NK-92 (cell line): ENCODE measurements around the gene CDC42BPA.
"Not testable (repeated sequence)": the region's sequence is repeated elsewhere in the genome, so short reads cannot be mapped to it uniquely, and the experiment has no call there.

Experiments used
- DNase-seq: peaks from one replicate; lab custom pipeline; 2025; ENCODE audit not compliant: unreplicated experiment; lab: John Stamatoyannopoulos, UW

The CDC42BPA gene

DNA sequence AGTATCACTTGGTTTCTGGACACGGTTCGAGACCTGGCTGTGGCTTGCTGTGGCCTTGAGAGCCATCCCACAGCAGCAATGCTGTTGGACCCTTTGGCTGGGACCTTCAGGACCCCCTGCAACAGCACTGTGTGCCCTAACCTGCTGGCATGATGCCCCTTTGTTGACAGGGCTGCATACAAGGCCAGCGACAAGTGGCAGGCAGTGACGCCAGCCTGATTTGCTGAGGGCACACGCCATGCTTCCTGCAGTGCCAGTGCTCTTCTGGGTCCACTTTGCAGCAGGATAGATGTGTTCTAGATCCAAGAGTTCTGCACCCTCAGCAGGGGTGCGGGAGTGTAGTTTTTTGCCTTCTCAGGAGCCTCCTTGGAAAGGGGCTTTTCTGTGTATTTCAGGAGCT lies 345.4 kb downstream of the CDC42BPA start:
- no peak for DNase-seq

DNA sequence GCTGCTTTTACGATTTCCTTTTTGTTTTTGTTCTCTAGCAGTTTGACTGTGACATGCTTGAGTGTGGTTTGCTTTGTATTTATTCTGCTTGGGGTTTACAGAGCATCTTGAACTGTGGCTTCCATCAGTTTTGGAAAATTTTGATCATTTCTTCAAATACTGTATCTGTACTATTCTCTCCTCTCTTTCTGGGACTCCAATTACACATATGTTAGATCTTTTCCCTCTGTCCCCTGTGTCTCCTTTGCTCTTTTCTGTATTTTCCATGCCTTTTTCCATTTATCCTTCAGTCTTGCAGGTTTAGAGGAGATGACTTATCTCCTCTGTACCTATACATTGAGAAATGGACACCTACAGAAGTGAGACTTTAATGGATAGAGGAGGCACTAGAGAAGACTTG lies 346.5 kb downstream of the CDC42BPA start:
- no peak for DNase-seq

DNA sequence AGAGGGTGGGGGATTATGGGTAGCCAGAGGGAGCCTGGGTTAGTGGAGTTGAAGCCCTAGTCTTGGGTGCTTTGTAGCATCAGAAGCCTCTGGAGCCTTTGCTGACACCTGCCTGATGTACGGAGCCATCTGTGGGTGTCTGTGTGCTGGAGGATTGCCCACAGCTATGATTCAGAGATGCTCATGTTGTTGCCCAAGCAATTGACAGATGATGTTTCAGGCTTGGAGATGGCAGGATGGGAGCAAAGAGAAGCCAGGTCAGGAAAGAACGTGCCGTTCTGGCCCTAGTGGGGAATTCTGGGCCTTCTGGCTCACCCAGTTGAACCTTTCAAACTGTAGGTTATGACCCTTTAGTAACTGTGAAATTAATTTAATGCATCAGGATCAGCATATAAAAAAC lies 350.6 kb downstream of the CDC42BPA start:
- no peak for DNase-seq

DNA sequence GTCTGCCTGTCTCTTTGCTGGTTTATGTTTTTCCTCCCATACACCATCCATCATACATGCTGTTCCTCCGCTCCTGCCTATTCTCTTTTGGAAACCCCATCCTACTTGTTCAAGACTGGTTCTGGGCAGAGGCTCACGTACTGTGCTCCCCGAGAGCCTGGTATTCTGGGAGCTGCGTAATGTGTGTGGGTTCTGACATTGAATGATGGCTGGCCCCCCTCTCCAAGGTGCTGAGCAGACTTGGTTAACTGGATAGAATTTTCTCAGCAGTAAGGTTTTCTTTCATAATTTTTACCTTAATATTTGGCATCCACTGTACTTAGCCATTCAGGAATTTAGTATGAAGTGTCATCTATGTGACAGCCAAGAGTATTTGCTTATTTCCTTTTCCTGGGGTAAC lies 351.6 kb downstream of the CDC42BPA start:
- no peak for DNase-seq

DNA sequence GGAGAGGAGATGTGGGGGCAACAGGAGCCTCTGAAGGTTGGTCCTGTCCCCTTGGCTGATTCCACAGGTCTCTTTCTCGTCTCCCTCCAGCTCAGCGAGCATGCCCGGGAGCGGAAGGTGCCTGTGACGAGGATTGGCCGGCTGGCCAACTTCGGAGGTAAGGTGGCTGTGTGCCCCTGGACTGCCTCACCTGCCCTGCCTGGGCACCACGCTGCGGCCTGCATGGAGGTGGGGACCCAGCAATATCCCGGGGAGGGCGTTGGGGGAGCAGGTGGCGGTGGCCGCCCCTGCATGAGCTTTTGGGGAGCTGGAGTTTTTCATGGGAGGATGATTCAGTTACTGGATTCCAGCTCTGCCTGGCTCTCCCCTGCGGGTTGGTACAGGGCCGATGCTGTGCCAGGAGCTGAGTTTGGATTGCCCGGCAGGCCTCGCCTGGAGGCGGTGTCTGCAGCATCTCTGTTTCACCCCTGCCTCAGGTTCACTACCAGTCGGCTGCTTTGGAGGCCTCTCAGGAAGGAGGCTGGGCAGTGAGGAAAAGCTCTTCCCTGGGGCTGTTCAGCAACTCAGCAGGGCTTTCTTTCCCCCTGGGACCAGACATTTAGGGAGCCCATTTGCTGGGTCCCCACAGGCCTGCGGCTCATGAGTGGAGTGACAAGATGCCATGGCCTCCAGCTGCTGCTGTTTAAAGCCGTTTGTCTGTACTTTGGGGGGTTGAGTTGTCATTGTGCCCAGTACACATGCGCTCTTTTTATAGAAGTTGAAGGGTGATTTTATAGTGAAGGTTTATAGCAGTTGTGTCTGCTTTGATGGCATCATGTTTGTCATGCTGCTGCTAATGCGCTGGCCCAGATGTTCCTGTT lies 352.5 kb downstream of the CDC42BPA start:
- no peak for DNase-seq

DNA sequence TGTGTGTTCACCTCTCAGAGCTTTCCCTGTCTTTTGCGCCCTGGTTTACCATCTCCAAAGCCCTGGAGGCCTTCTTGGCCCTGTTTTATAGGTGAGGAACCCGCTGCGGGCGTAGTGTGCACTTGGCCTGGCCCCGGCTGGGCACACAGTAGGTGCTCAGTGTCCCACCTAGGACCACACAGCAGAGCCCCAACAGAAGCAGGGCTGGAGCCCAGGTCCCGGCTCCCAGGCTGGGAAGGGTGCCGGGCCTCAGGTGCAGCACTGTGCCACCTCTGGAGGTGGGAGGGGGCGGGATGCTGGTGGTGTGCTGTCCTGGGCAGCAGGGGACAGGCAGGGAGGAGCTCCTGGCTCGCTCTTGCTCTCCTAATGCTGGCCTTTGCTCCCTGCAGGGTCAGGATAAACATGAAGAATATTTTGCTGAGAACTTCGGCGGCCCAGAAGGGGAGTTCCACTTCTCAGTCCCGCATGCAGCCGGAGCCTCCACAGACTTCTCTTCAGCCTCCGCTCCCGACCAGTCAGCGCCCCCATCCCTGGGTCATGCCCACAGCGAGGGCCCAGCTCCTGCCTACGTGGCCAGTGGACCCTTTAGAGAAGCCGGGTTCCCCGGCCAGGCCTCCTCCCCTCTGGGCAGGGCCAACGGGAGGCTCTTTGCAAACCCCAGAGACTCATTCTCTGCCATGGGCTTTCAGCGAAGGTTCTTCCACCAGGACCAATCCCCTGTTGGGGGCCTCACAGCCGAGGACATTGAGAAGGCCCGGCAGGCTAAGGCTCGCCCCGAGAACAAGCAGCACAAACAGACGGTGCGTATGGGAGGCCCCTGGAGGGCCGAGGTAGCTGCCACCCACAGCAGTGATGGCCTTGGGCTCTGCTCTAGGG lies 353.4 kb downstream of the CDC42BPA start:
- DNase-seq: no peak

DNA sequence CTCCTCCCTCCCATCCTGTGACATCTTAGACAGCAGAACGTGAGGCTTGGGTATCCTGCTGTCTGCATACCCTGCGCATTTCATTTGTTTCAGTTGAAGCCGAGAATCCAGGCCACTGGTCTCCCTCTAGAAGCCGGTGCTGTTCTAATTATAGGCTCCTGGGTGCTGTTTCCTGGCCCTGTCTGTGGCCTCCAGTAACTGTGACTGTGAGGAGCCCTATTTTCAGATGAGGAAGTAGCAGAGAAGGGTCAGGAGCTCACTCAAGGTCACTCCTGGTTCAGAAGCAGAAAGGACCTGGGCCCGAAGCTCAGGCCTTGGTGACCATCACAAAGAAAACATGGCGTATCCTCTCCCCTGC lies 354.2 kb downstream of the CDC42BPA start:
- DNase-seq: no peak

DNA sequence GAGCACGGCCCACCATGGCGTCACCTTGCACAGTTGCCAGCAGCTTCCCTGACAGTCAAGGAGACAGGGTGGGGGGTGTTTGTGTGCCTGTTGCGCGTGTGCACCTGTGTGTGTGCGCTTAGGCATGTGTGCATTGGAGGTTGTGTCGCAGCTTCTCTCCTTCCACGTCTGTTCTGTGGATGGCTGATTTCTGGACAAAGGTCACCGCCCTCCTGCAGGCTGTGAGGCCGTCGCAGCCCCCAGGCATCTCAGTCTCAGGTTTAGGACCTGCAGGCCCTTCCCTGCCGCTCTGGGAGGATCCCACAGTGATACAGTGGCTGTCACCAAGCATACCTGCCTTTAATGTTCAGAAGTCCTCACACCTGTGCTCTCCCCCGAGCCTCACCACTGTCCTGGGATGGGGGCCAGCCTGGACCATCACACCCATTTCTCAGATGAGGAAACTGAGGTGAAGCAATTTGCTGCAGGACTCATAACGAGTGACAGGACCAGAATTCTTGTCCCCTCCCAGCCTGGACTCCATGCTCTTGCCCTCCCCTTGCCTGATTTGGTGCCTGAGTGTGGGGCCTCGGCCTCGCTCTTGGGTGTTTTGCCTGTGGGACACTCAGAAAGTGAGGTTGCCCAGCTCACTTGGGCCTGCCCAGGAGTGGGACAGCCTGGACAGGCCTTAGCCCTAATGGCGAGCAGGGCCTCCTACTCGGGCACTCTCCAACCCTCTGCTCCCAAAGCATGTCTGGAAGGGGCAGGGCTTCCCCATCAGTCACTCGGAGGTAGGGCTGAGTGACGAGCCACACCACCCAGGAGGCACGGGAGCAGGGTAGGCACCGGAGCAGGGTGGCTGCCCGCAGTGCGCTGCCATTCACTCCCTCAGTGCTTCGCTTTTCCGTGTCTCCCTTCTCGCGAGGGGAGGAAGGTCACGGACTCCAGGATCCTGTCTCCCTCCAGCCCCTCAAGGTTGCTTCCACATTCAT lies 355.6 kb downstream of the CDC42BPA start:
- no peak for DNase-seq

DNA sequence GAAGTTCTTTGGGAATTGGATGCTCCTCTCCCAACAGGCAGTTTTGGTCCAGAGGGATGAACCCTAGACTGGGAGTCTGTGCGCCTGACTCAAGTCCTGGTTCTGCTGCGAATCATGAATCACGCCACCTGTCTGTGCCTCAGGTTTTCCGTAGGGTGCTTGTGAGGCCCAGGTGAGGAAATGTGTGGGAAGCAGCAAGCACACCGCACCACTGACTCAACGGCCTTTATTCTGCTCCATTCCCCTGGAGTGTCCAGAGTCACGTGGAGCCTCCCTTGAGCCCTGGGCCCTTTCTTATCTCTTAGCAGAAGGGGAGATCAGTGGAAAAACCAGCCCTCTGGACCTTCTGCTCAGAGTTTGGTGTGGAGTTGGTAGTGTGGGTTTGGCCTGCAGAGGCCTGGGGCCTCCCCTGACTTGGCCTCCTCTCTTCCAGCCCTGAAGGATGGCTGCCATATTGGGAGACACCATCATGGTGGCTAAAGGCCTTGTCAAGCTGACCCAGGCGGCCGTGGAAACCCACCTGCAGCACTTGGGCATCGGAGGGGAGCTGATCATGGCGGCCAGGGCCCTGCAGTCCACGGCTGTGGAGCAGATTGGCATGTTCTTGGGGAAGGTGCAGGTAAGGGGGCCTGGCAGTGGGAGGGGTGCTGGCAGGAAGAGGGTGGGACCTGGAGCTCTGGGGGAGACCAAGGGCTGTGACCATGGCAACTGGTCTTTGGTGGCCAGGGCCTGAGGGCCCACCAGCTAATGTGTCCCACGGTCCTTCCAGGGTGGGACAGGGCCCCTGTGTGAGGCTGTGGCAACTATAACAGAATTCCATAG lies 357.1 kb downstream of the CDC42BPA start:
- no peak for DNase-seq

DNA sequence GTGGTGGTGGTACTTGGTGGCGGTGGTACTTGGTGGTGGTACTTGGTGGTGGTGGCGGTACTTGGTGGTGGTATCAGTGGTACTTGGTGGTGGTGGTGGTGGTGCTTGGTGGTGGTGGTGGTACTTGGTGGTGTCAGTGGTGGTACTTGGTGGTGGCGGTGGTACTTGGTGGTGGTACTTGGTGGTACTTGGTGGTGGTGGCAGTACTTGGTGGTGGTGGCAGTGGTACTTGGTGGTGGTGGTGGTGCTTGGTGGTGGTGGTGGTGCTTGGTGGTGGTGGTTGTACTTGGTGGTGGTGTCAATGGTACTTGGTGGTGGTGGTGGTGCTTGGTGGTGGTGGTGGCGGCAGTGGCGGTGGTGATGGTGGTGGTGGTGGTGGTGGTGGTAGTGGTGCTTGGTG lies 358.0 kb downstream of the CDC42BPA start:
- no peak for DNase-seq

DNA sequence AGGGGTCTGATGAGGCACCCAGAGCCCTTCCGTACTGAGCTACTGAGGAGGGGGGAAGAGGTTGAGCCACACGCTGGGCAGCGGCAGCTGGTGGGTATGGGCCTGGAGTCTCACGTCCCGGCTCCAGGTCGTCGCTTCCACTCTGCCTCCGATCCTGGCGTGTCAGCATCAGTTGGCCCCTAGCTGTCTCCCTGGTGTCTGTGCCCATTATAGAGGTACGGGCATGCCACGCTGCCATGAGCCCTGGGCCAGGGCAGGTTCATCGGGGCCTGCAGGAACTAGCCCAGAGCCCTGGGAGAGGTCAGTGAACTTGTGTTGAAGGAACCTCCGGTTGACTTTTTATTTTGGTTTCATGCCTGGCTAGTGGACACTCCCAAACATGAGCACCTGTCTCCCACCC lies 360.0 kb downstream of the CDC42BPA start:
- DNase-seq: no peak

DNA sequence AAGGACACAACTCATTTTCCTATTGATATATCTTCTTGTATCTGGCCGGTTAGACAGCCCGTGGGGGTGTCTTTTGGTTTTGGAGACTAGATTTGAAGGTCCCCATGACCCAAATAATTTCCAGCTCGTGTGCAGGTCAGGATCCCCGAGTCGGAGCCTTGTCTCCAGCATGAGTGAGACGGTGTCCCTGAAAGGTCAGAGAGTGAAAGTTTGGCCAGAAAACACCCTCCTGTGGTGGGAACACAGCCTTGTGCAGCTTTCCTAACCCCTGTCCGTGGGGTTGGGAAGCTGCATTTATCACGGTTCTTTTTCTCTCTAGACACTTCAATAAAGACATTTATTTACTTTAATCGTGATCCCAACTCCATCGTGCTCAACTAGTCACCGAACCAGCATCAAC lies 360.6 kb downstream of the CDC42BPA start:
- no peak for DNase-seq

DNA sequence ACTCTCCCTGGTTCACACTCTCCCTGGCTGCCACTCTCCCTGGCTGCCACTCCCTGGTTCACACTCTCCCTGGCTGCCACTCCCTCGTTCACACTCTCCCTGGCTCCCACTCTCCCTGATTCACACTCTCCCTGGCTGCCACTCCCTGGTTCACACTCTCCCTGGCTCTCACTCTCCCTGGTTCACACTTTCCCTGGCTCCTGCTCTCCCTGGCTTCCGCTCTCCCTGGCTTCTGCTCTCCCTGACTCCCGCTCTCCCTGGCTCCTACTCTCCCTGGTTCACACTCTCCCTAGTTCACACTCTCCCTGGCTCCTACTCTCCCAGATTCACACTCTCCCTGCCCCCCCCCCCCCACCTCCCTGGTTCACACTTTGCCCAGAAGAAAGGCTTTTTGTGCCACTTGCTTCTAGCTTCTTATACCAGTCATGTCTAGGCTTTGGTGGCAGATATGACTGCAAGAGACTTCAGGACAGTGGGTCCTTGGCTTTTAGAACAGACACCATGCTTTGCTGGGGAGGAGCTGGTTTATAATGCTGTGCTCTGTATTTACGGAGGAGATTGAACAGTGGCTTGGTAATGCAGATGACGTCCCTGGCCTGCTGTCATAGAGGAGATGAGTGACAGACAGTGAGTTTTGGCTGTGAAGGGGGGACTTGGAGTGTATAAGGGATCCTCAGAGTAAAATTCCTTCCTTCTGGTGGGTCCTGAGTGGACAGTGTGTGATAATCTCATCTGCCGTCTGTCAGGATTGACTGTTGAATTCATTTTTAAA lies 361.2 kb downstream of the CDC42BPA start:
- no peak for DNase-seq

DNA sequence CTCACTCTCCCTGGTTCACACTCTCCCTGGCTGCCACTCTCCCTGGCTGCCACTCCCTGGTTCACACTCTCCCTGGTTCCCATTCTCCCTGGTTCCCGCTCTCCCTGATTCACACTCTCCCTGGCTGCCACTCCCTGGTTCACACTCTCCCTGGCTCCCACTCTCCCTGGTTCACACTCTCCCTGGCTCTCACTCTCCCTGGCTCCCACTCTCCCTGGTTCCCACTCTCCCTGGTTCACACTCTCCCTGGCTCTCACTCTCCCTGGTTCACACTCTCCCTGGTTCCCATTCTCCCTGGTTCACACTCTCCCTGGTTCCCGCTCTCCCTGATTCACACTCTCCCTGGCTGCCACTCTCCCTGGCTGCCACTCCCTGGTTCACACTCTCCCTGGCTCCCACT lies 362.4 kb downstream of the CDC42BPA start:
- DNase-seq: not testable (repeated sequence)

DNA sequence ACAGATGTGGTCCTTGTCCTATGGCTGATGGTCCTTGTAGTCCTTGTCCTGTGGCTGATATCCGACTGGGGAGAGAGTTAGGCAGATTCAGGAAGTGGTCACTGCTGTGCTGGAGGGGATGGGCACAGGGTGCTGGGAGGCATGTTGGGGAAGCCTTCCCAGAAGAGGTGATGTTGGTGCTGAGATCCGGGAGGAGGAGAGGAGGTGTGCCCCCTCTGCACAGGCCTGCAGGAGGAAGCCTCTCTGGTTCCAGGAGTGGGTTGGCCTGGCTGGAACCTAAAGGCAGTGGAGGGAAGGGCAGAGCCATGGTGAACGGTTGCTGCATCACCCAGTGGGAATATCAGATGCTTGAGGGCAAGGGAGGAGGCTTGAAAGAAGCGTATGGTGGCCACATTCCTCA lies 363.5 kb downstream of the CDC42BPA start:
- DNase-seq: no peak

DNA sequence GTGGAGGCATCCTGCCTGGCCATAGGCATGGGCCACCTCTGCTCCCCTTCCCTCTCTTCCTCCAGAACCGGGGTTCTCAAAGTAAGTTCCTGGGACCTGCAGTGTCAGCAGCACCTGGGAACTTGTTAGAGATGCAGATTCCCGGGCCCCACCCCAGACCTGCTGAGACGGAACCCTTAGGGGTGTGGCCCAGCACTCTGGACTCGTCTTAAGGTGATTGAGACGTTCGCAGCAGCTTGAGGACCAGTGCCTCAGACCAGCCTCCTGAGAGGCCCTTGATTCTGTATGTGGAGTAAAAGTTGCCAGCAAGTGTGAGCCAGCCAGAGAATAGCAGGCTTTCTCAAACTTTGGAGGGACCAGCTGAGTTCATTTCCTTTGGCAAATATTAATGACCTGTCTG lies 364.0 kb downstream of the CDC42BPA start:
- DNase-seq: no peak

DNA sequence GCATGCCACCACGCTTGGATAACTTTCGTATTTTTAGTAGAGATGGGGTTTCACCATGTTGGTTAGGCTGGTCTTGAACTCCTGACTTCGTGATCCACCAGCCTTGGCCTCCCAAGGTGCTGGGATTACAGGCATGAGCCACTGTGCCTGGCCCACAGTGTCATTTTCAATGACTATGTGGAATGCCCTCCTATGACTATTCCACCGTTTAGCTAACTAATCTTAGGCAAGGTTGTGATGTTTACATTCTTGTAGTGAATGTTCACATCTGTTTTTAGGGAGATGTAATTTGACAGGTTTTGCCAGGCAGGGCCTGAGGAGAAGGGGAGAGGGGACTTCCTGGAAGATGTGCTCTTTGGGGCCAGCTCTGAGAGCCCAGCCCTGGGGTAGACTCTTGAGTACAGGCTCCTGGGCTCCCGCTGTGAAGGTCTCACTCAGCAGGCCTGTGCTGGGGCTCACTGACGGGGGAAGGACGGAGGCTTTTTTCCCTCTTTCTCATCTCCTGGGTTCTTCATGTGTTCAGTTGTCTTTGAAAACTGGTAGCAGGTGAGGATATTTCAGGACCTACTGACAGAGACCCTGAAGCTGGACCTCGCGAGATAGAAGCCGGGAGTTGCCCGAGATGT lies 365.0 kb downstream of the CDC42BPA start:
- DNase-seq: no peak

DNA sequence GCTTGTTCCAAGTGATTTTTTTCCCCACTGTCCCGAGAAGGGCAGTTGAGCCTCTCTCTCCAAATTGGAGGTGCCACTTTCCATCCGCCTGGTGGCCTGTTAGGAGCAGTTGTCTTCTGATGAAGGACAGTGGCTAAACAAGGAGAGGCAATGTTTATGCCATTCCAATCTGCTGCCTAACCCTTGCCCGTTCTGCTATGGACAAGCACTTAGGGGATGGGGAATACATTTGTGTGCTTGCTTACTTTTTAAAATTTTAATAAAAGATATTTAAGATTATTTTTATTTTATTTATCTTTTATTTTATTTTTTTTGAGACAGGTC lies 366.2 kb downstream of the CDC42BPA start:
- DNase-seq: no peak
